Heart left ventricle (tissue), 13 donors: ENCODE measurements around the gene MEGF8.

Experiments
- CTCF ChIP-seq, 12 donors: fragments of 200-600 bp; sonication (generic) in 4 of 12; IDR thresholded peaks; one replicate each; pipeline versions ENCODE4 v1.5.0 to v1.8.0; 2018 to 2022; ENCODE audit warnings: antibody characterized with exemption in 12 of 12, mild to moderate bottlenecking in 5 of 12
- POLR2A ChIP-seq, 2 donors: fragments of 450-650 bp; IDR thresholded peaks; one replicate each; pipeline ENCODE4 v1.6.1; 2017; ENCODE audit warnings: antibody characterized with exemption in 2 of 2, mild to moderate bottlenecking in 2 of 2, moderate library complexity in 2 of 2
- donor health status: ischemic (EF 13 %, LVEDD 7.1; RV severe dilation, severe dysfunction).
- donor health status: DM: no; HTN: yes; CAD: no.
- donor health status: DM: no; HTN: no; CAD: no.
- donor health status: ischemic (EF 25% LVEDD 6.9; RV normal size, moderate dysfunction).
- donor health status: ischemic (EF 25% LVEDD 5.7; RV mildly dilated, moderate dysfunction).
- donor health status: ischemic (EF 35%, LVEDD 5.7; RV mildly dilated, moderate dysfunction).
- donor health status: nonischemic (EF 11% LVEDD 7.7; RV severe dilation, severe dysfunction).
- donor health status: DM: yes; HTN: yes; CAD: no.
- donor health status: PGD.
- donor health status: ischemic (EF 29% LVEDD 5.4; RV normal size, mild dysfunction).
- donor health status: nonischemic (EF 23%, LVEDD 6.1; RV moderate dilation, normal function).

GRCh38 chr19:42322305-42322704, 3.1 kb upstream of the MEGF8 start:
- no peak for TF ChIP-seq POLR2A (IDR thresholded peaks at IDR 0.05)
- no peak for TF ChIP-seq CTCF (IDR thresholded peaks at IDR 0.05)
